Vagina (tissue), 2 donors: Measurements from ENCODE around the gene ARHGEF17.

Source experiments
- CTCF ChIP-seq, 3 experiments: fragments of 450-650 bp in 2 of 3; fragments of 200-600 bp in 1 of 3; sonication (generic) in 1 of 3; IDR thresholded peaks; one replicate each; pipeline ENCODE4 v1.5.1; 2017 to 2019; ENCODE audit warnings: antibody characterized with exemption in 3 of 3, mild to moderate bottlenecking in 2 of 3, moderate library complexity in 2 of 3
- POLR2A ChIP-seq, 2 donors: fragments of 450-650 bp; IDR thresholded peaks; one replicate each; pipeline ENCODE4 v1.6.1; 2017; ENCODE audit warnings: antibody characterized with exemption in 2 of 2, mild to moderate bottlenecking in 2 of 2, moderate library complexity in 2 of 2

- TF ChIP-seq POLR2A (IDR thresholded peaks at IDR 0.05) = no peak
- TF ChIP-seq CTCF (IDR thresholded peaks at IDR 0.05) = no peak
These were observed 29.8 kb downstream of the ARHGEF17 start for GRCh38 chr11:73337846-73338245.
